Astrocyte (in vitro differentiated cells and primary cell): ENCODE measurements around the gene CRYL1. TPM values are rescaled to one million over a fixed set of nuclear protein-coding genes. Genes with fewer than 3 reads are reported as not detected.

ENCODE experiments used
- DNase-seq: peaks from one replicate; pipeline ENCODE4 v3.0.0-alpha.2; 2010; ENCODE audit warnings: low read depth
- FAIRE-seq: peaks from 2 replicates; lab custom pipeline; 2011; peaks lifted over from hg19 to GRCh38; lab: Jason Lieb, UNC
- H2AFZ ChIP-seq: 2 replicates; pipeline ENCODE4 v1.6.0; 2012; ENCODE audit warnings: low read depth, low read length, inconsistent platforms
- H3K27ac ChIP-seq: 2 replicates; pipeline ENCODE4 v1.5.1; 2011; ENCODE audit warnings: low read depth, low read length, inconsistent platforms
- H3K27me3 ChIP-seq: 2 replicates; pipeline ENCODE4 v1.6.0; 2011; ENCODE audit warnings: low read length, inconsistent platforms; ENCODE audit not compliant: insufficient read depth
- H3K36me3 ChIP-seq: 2 replicates; pipeline ENCODE4 v1.5.1; 2011; ENCODE audit warnings: low read length, inconsistent platforms; ENCODE audit not compliant: insufficient read depth
- H3K4me1 ChIP-seq: 2 replicates; pipeline ENCODE4 v1.5.1; 2011; ENCODE audit warnings: low read length, inconsistent platforms; ENCODE audit not compliant: insufficient read depth
- H3K4me2 ChIP-seq: 2 replicates; pipeline ENCODE4 v1.6.0; 2012; ENCODE audit warnings: low read length, inconsistent platforms
- H3K4me3 ChIP-seq: 2 replicates; pipeline ENCODE4 v1.5.1; 2011; ENCODE audit warnings: low read depth, mild to moderate bottlenecking, low read length, inconsistent platforms; ENCODE audit not compliant: insufficient read depth
- H3K79me2 ChIP-seq: 2 replicates; pipeline ENCODE4 v1.6.0; 2012; ENCODE audit warnings: mild to moderate bottlenecking, low read length, inconsistent platforms; ENCODE audit not compliant: insufficient read depth
- H3K9ac ChIP-seq: 2 replicates; pipeline ENCODE4 v1.6.0; 2012; ENCODE audit warnings: mild to moderate bottlenecking, low read length, inconsistent platforms
- H3K9me3 ChIP-seq: 2 replicates; pipeline ENCODE4 v1.5.1; 2012; ENCODE audit warnings: low read depth, mild to moderate bottlenecking, low read length, inconsistent platforms; ENCODE audit not compliant: insufficient read depth
- H4K20me1 ChIP-seq: 2 replicates; pipeline ENCODE4 v1.6.0; 2012; ENCODE audit warnings: low read length, inconsistent platforms; ENCODE audit not compliant: insufficient read depth
- H3K27ac Mint-ChIP-seq: one replicate; pipeline ENCODE4 v1.8.0; 2021; ENCODE audit warnings: mild to moderate bottlenecking, mixed read lengths; ENCODE audit not compliant: unreplicated experiment
- H3K27me3 Mint-ChIP-seq: one replicate; pipeline ENCODE4 v1.8.0; 2021; ENCODE audit warnings: low read depth, mixed read lengths; ENCODE audit not compliant: unreplicated experiment
- H3K36me3 Mint-ChIP-seq: one replicate; pipeline ENCODE4 v1.8.0; 2021; ENCODE audit warnings: low read depth, mixed read lengths; ENCODE audit not compliant: unreplicated experiment
- H3K4me1 Mint-ChIP-seq: one replicate; pipeline ENCODE4 v1.8.0; 2021; ENCODE audit warnings: low read depth, mixed read lengths; ENCODE audit not compliant: unreplicated experiment
- H3K4me3 Mint-ChIP-seq: one replicate; pipeline ENCODE4 v1.8.0; 2021; ENCODE audit warnings: mild to moderate bottlenecking, moderate library complexity, mixed read lengths; ENCODE audit not compliant: unreplicated experiment
- H3K9me3 Mint-ChIP-seq: one replicate; pipeline ENCODE4 v1.8.0; 2021; ENCODE audit warnings: mild to moderate bottlenecking, mixed read lengths; ENCODE audit not compliant: unreplicated experiment
- CTCF ChIP-seq: IDR thresholded peaks from 2 replicates; pipeline ENCODE4 v1.5.1; 2011; ENCODE audit warnings: low read depth, mild to moderate bottlenecking, inconsistent platforms, low read length, moderate library complexity; ENCODE audit not compliant: insufficient read depth
- EZH2 ChIP-seq: IDR thresholded peaks from 2 replicates; pipeline ENCODE4 v1.6.1; 2012; ENCODE audit warnings: mild to moderate bottlenecking, low read length, inconsistent platforms; ENCODE audit not compliant: insufficient read depth
- total RNA-seq: library from RNA; stranded (reverse); gene quantifications from 2 replicates; pipeline ENCODE4 v1.2.1, GENCODE V29; 2021

CRYL1 gene
- total RNA-seq, 1 donor from 2014 or later = 3.7 TPM

- Histone ChIP-seq H3K36me3 (no peaks in the 10 kb centered on the region), H3K27me3 (no peaks in the 10 kb centered on the region), H3K79me2 (no peaks in the 10 kb centered on the region), H3K9ac (no peak overlapping the region), H3K4me1 (peaks cover 23% of the 10 kb centered on the region), H3K4me3 (no peak overlapping the region), H3K9me3 (no peaks in the 10 kb centered on the region), H3K27ac (peak overlapping the region; percentile 16), H4K20me1 (no peaks in the 10 kb centered on the region), H2AFZ (no peak overlapping the region), H3K4me2 (peak overlapping the region; percentile 37)
- H3K4me3 Mint-ChIP-seq = no peak overlapping the region
- DNase-seq (peak; percentile 60), FAIRE-seq (no peak)
- H3K4me1 Mint-ChIP-seq = peaks cover 33% of the 10 kb centered on the region
- H3K27me3 Mint-ChIP-seq = peaks cover 18% of the 10 kb centered on the region
- TF ChIP-seq CTCF = no peak
- peaks cover 5% of the 10 kb centered on the region for H3K9me3 Mint-ChIP-seq
- H3K27ac Mint-ChIP-seq = no peak overlapping the region
- no peaks in the 10 kb centered on the region for H3K36me3 Mint-ChIP-seq
Observed at GRCh38 chr13:20360835-20361412, 164.7 kb downstream of the CRYL1 start.

- FAIRE-seq = no peak
Observed at GRCh38 chr13:20360041-20360491, 165.6 kb downstream of the CRYL1 start.

More at GRCh38 chr13:20360041-20360491, 165.6 kb downstream of the CRYL1 start:
- Histone ChIP-seq H4K20me1 (no peaks in the 10 kb centered on the region), H3K4me3 (no peak overlapping the region), H3K27me3 (no peaks in the 10 kb centered on the region), H3K4me2 (no peak overlapping the region), H3K9ac (no peak overlapping the region), H3K4me1 (peaks cover 23% of the 10 kb centered on the region), H3K9me3 (no peaks in the 10 kb centered on the region), H3K36me3 (no peaks in the 10 kb centered on the region), H3K79me2 (no peaks in the 10 kb centered on the region), H3K27ac (peak overlapping the region; percentile 20), H2AFZ (no peak overlapping the region)
- no peaks in the 10 kb centered on the region for H3K36me3 Mint-ChIP-seq
- H3K27me3 Mint-ChIP-seq = peaks cover 18% of the 10 kb centered on the region
- H3K27ac Mint-ChIP-seq = no peak overlapping the region
- DNase-seq = peak; percentile 82
- peaks cover 33% of the 10 kb centered on the region for H3K4me1 Mint-ChIP-seq
- H3K9me3 Mint-ChIP-seq = peaks cover 5% of the 10 kb centered on the region
- H3K4me3 Mint-ChIP-seq = no peak overlapping the region
- TF ChIP-seq CTCF = no peak
- no peak for TF ChIP-seq EZH2
